Sigmoid colon (tissue), 7 donors: Measurements from ENCODE around the gene MCU. TPM values are rescaled to one million over a fixed set of nuclear protein-coding genes. Genes with fewer than 3 reads are reported as not detected.

Experiments used
- DNase-seq: peaks from one replicate; pipeline ENCODE4 v3.0.0-alpha.2; 2019
- H3K27ac ChIP-seq, 4 donors: fragments of 200-600 bp; sonication (generic); one replicate each; pipeline ENCODE4 v1.5.1; 2016 to 2019; ENCODE audit warnings: mild to moderate bottlenecking in 1 of 4
- H3K27me3 ChIP-seq, 3 donors: fragments of 200-600 bp; sonication (generic); one replicate each; pipeline ENCODE4 v1.5.1; 2019; ENCODE audit warnings: mild to moderate bottlenecking in 1 of 3
- H3K36me3 ChIP-seq, 4 donors: fragments of 200-600 bp; sonication (generic); one replicate each; pipeline ENCODE4 v1.5.1; 2016 to 2019
- H3K4me1 ChIP-seq, 4 donors: fragments of 200-600 bp; sonication (generic); one replicate each; pipeline ENCODE4 v1.5.1; 2017 to 2019
- H3K4me3 ChIP-seq, 4 donors: fragments of 200-600 bp; sonication (generic); one replicate each; pipeline ENCODE4 v1.5.1; 2017 to 2019; ENCODE audit warnings: mild to moderate bottlenecking in 2 of 4, moderate library complexity in 1 of 4
- H3K9me3 ChIP-seq, 4 donors: fragments of 200-600 bp in 3 of 4; sonication (generic) in 3 of 4; one replicate each; pipeline versions ENCODE4 v1.5.1 to v1.6.1; 2013 to 2019
- EP300 ChIP-seq, 4 donors: sonication (generic); formaldehyde crosslinking; IDR thresholded peaks; one replicate each; pipeline ENCODE4 v1.6.1; 2017; ENCODE audit warnings: antibody characterized with exemption in 4 of 4
- POLR2A ChIP-seq, 2 donors: fragments of 450-650 bp; IDR thresholded peaks; one replicate each; pipeline ENCODE4 v1.6.1; 2016; ENCODE audit warnings: antibody characterized with exemption in 2 of 2, mild to moderate bottlenecking in 2 of 2, moderate library complexity in 2 of 2
- POLR2AphosphoS5 ChIP-seq, 4 donors: sonication (generic); formaldehyde crosslinking; IDR thresholded peaks; one replicate each; pipeline ENCODE4 v1.6.1; 2017; ENCODE audit warnings: antibody characterized with exemption in 4 of 4
- WGBS, 2 donors: extraction: QIAGEN DNeasy Blood & Tissue Kit; methylation state at CpG; one replicate each; pipeline ENCODE4 v1.1.7; 2013; 5-methylcytosine and 5-hydroxymethylcytosine counted together
- intact Hi-C: fragments of 100-400 bp; cut with DNase I; formaldehyde crosslinking; loops from one replicate; pipeline ENCODE4 v1.15.1; 2023
- polyA plus RNA-seq, 3 donors: library from polyadenylated mRNA; stranded (reverse); fragments of 200-250 nt; gene quantifications; one replicate each; pipeline ENCODE4 v1.2.3, GENCODE V29; 2013
- total RNA-seq, 4 donors: library from RNA; depleted of rRNA; stranded (reverse); fragments of >200 nt; gene quantifications; one replicate each; pipeline ENCODE4 v1.1.0, GENCODE V29; 2016
- TF ChIP-seq, protein P1 (sequence below), 4 experiments: fragments of 450-650 bp in 3 of 4; fragments of 200-600 bp in 1 of 4; IDR thresholded peaks; one replicate each; pipeline ENCODE4 v1.5.1; 2016 to 2019; ENCODE audit warnings: antibody characterized with exemption in 4 of 4, mild to moderate bottlenecking in 3 of 4, moderate library complexity in 2 of 4
- donor health status: healthy with polysubstance abuse.
- donor health status: Bipolar disorder and iron deficiency.
- donor health status: healthy.

The MCU gene
- total and polyA plus RNA-seq, 7 donors: 14.7 to 75.6 (median 19.4) TPM

GRCh38 chr10:72809006-72809405 lies 117.1 kb downstream of the MCU start:
- DNase-seq: no peak
- TF ChIP-seq POLR2AphosphoS5 (IDR thresholded peaks at IDR 0.05) (no peak), POLR2A (IDR thresholded peaks at IDR 0.05) (no peak), EP300 (IDR thresholded peaks at IDR 0.05) (no peak)
- TF ChIP-seq, protein P1, sequence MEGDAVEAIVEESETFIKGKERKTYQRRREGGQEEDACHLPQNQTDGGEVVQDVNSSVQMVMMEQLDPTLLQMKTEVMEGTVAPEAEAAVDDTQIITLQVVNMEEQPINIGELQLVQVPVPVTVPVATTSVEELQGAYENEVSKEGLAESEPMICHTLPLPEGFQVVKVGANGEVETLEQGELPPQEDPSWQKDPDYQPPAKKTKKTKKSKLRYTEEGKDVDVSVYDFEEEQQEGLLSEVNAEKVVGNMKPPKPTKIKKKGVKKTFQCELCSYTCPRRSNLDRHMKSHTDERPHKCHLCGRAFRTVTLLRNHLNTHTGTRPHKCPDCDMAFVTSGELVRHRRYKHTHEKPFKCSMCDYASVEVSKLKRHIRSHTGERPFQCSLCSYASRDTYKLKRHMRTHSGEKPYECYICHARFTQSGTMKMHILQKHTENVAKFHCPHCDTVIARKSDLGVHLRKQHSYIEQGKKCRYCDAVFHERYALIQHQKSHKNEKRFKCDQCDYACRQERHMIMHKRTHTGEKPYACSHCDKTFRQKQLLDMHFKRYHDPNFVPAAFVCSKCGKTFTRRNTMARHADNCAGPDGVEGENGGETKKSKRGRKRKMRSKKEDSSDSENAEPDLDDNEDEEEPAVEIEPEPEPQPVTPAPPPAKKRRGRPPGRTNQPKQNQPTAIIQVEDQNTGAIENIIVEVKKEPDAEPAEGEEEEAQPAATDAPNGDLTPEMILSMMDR (IDR thresholded peaks at IDR 0.05): no peak
- Histone ChIP-seq H3K4me1 (peaks cover 0 to 10% (median 5%) of the 10 kb centered on the region in 4 donors), H3K9me3 (no peaks in the 10 kb centered on the region), H3K4me3 (no peak overlapping the region), H3K27me3 (no peaks in the 10 kb centered on the region), H3K36me3 (no peaks in the 10 kb centered on the region), H3K27ac (no peak overlapping the region)
- intact Hi-C loops: no loop called here
- 82 to 86% methylated on average over 1 of the region's 1 CpG for WGBS, 2 donors

GRCh38 chr10:72810976-72811375 lies 119.0 kb downstream of the MCU start:
- H3K4me1 ChIP-seq: peaks cover 0 to 13% (median 5%) of the 10 kb centered on the region in 4 donors
- no peak overlapping the region for H3K4me3 ChIP-seq
- H3K9me3 ChIP-seq: no peaks in the 10 kb centered on the region
- H3K36me3 ChIP-seq: no peaks in the 10 kb centered on the region
- H3K27ac ChIP-seq: no peak overlapping the region
- intact Hi-C loops: no loop called here
- WGBS, 2 donors: 38 to 72% methylated on average over 5 of the region's 5 CpGs
- no peak for TF ChIP-seq POLR2A (IDR thresholded peaks at IDR 0.05)
- TF ChIP-seq, protein P1 (IDR thresholded peaks at IDR 0.05): no peak
- TF ChIP-seq EP300 (IDR thresholded peaks at IDR 0.05): no peak
- TF ChIP-seq POLR2AphosphoS5 (IDR thresholded peaks at IDR 0.05): no peak
- no peak for DNase-seq
- no peaks in the 10 kb centered on the region for H3K27me3 ChIP-seq

- WGBS, 2 donors: 98% methylated on average over 1 of the region's 1 CpG
- Histone ChIP-seq H3K27ac (no peak overlapping the region), H3K4me1 (peaks cover 0 to 13% (median 5%) of the 10 kb centered on the region in 4 donors), H3K4me3 (no peak overlapping the region), H3K27me3 (no peaks in the 10 kb centered on the region), H3K36me3 (no peaks in the 10 kb centered on the region), H3K9me3 (no peaks in the 10 kb centered on the region)
- no peak for DNase-seq
- TF ChIP-seq POLR2A (IDR thresholded peaks at IDR 0.05): no peak
- no peak for TF ChIP-seq POLR2AphosphoS5 (IDR thresholded peaks at IDR 0.05)
- TF ChIP-seq, protein P1 (IDR thresholded peaks at IDR 0.05): no peak
- intact Hi-C loops: no loop called here
Observed at GRCh38 chr10:72812415-72812752, 120.4 kb downstream of the MCU start.

- Histone ChIP-seq H3K4me1 (peaks cover 0 to 13% (median 5%) of the 10 kb centered on the region in 4 donors), H3K27me3 (no peaks in the 10 kb centered on the region), H3K4me3 (no peak overlapping the region), H3K27ac (no peak overlapping the region), H3K9me3 (no peaks in the 10 kb centered on the region), H3K36me3 (no peaks in the 10 kb centered on the region)
- TF ChIP-seq POLR2AphosphoS5 (IDR thresholded peaks at IDR 0.05) (no peak), POLR2A (IDR thresholded peaks at IDR 0.05) (no peak), EP300 (IDR thresholded peaks at IDR 0.05) (no peak)
- TF ChIP-seq, protein P1 (IDR thresholded peaks at IDR 0.05): no peak
- WGBS, 2 donors: 57 to 63% methylated on average over 4 of the region's 4 CpGs
- no peak for DNase-seq
- intact Hi-C loops: no loop called here
Observed at GRCh38 chr10:72812753-72813430, 120.9 kb downstream of the MCU start.
